Astrocyte (in vitro differentiated cells and primary cell): ENCODE measurements around the gene DRICH1.

Experiments used
- CTCF ChIP-seq: IDR thresholded peaks from 2 replicates; pipeline ENCODE4 v1.5.1; 2011; ENCODE audit warnings: low read depth, mild to moderate bottlenecking, inconsistent platforms, low read length, moderate library complexity; ENCODE audit not compliant: insufficient read depth
- EZH2 ChIP-seq: IDR thresholded peaks from 2 replicates; pipeline ENCODE4 v1.6.1; 2012; ENCODE audit warnings: mild to moderate bottlenecking, low read length, inconsistent platforms; ENCODE audit not compliant: insufficient read depth

GRCh38 chr22:23655891-23656475 is 23.9 kb upstream of the DRICH1 start:
- TF ChIP-seq CTCF: no peak
- TF ChIP-seq EZH2: no peak
